GM13977 (cell line): Measurements from ENCODE around the gene CYLD.

Experiments used
- DNase-seq: peaks from one replicate; pipeline ENCODE4 v3.0.0; 2012; ENCODE audit warnings: low spot score
- CTCF ChIP-seq: IDR thresholded peaks from 2 replicates; pipeline ENCODE4 v1.5.1; 2012; ENCODE audit warnings: mild to moderate bottlenecking, control low read depth; ENCODE audit not compliant: insufficient read depth; ENCODE audit errors: extremely low read depth, missing control alignments
- in situ Hi-C: fragments of 300-500 bp; cut with MboI; formaldehyde crosslinking; loops from one replicate; pipeline ENCODE4 v1.12.0; 2022; ENCODE audit warnings: low sequenced_read_pairs, low pct_unique_long_range_greater_than_20kb, mixed read lengths, inconsistent platforms; ENCODE audit not compliant: unreplicated experiment

The CYLD gene

GRCh38 chr16:50819706-50820105 lies 77.8 kb downstream of the CYLD start:
- in situ Hi-C loops, result no loop called here
- DNase-seq, result no peak

GRCh38 chr16:50820225-50820624 lies 78.3 kb downstream of the CYLD start:
- no peak for TF ChIP-seq CTCF
- in situ Hi-C loops, result no loop called here
- DNase-seq, result no peak

More at GRCh38 chr16:50819706-50820105, 77.8 kb downstream of the CYLD start:
- TF ChIP-seq CTCF, result no peak

- TF ChIP-seq CTCF, result no peak
- DNase-seq, result no peak
- in situ Hi-C loops, result no loop called here
Observed at GRCh38 chr16:50821586-50821985, 79.7 kb downstream of the CYLD start.

GRCh38 chr16:50822671-50823070 lies 80.8 kb downstream of the CYLD start:
- no peak for DNase-seq
- no peak for TF ChIP-seq CTCF
- in situ Hi-C loops, result no loop called here

DNA sequence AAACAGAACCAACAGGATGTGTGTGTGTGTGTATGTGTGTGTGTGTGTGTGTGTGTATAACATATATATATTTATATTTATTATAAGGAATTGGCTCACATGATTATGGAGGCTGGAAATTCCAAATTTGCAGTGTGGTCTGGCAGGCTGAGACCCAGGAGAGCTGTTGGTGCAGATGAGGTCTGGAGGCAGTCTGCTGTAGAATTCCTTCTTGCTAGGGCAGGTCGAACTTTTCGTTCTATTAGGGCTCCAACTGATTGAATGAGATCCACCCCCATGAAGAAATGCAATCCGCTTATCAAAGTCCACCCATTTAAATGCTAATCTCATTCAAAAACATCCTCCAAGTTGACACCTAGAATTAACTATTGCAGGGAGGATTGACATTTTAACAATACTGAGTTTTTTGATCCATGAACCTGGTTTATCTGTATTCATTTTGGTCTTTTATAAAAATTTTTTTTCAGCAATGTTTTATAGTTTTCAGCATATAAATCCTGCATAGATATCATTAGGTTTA lies 85.0 kb downstream of the CYLD start:
- in situ Hi-C loops, result no loop called here

DNA sequence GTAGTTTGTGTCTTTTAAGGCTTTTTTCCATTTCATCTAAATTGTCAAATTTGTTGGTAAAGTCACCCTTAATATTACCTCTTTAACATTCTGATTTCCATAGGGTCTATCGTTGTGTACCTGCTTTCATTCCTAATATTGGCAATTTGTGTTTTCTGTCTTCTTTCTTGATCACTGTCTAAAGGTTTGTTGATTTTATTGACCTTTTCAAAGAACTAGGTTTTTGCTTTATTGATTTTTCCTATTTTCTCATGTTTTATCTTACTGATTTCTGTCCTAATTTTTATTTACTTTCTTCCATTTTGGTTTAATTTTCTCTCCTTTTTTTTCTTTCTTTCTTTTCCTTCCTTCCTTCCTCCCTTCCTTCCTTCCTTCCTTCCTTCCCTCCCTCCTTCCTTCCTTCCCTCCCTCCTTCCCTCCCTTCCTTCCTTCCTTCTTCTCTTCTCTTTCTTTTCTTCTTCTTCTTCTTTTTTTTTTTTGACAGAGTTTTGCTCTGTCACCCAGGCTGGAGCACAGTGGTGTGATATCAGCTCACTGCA lies 86.3 kb downstream of the CYLD start:
- DNase-seq, result no peak
- in situ Hi-C loops, result no loop called here
- no peak for TF ChIP-seq CTCF

More for the DNA sequence above, 85.0 kb downstream of the CYLD start:
- no peak for DNase-seq
- no peak for TF ChIP-seq CTCF
